Neural progenitor cell (in vitro differentiated cells): Measurements from ENCODE around the gene KPNA6. TPM values are rescaled to one million over a fixed set of nuclear protein-coding genes. Genes with fewer than 3 reads are reported as not detected.
"Not testable (repeated sequence)": the region's sequence is repeated elsewhere in the genome, so short reads cannot be mapped to it uniquely, and the experiment has no call there.

Experiments used
- DNase-seq: peaks from one replicate; pipeline ENCODE4 v3.0.0-alpha.2; 2016; ENCODE audit warnings: low spot score
- H2AFZ ChIP-seq: fragments of 200-600 bp; sonication (generic); replicated peaks from 2 replicates; pipeline ENCODE4 v1.6.1; 2016; ENCODE audit warnings: antibody characterized with exemption
- H3F3A ChIP-seq: fragments of 200-600 bp; sonication (generic); 2 replicates; pipeline ENCODE4 v1.6.1; 2016; ENCODE audit warnings: antibody characterized with exemption, low read depth
- H3K27ac ChIP-seq: fragments of 200-600 bp; sonication (generic); 2 replicates; pipeline ENCODE4 v1.5.1; 2016; ENCODE audit warnings: mild to moderate bottlenecking
- H3K27me3 ChIP-seq: fragments of 200-600 bp; sonication (generic); 2 replicates; pipeline ENCODE4 v1.6.1; 2016; ENCODE audit warnings: mild to moderate bottlenecking, moderate library complexity
- H3K36me3 ChIP-seq: fragments of 200-600 bp; sonication (generic); 2 replicates; pipeline ENCODE4 v1.5.1; 2016
- H3K4me1 ChIP-seq: fragments of 200-600 bp; sonication (generic); 2 replicates; pipeline ENCODE4 v1.6.1; 2016; ENCODE audit warnings: mixed run types
- H3K4me2 ChIP-seq: fragments of 200-600 bp; sonication (generic); 2 replicates; pipeline ENCODE4 v1.6.1; 2016
- H3K4me3 ChIP-seq: fragments of 200-600 bp; sonication (generic); 2 replicates; pipeline ENCODE4 v1.5.1; 2016
- H3K79me2 ChIP-seq: fragments of 200-600 bp; sonication (generic); 2 replicates; pipeline ENCODE4 v1.6.1; 2016; ENCODE audit warnings: low read depth
- H3K9ac ChIP-seq: fragments of 200-600 bp; sonication (generic); 2 replicates; pipeline ENCODE4 v1.6.1; 2016
- H3K9me3 ChIP-seq: fragments of 200-600 bp; sonication (generic); 2 replicates; pipeline ENCODE4 v1.5.1; 2016; ENCODE audit warnings: low read depth
- H4K20me1 ChIP-seq: fragments of 200-600 bp; sonication (generic); 2 replicates; pipeline ENCODE4 v1.6.1; 2016; ENCODE audit warnings: low read depth
- H3K27ac Mint-ChIP-seq: 3 replicates; pipeline ENCODE4 v1.8.0; 2021; ENCODE audit warnings: mixed read lengths
- H3K27me3 Mint-ChIP-seq: 2 replicates; pipeline ENCODE4 v1.8.0; 2022; ENCODE audit warnings: low read depth, mild to moderate bottlenecking, inconsistent platforms, moderate library complexity, mixed read lengths; ENCODE audit not compliant: insufficient read depth
- H3K36me3 Mint-ChIP-seq: 3 replicates; pipeline ENCODE4 v1.8.0; 2021; ENCODE audit warnings: mixed read lengths
- H3K4me1 Mint-ChIP-seq: 3 replicates; pipeline ENCODE4 v1.8.0; 2021; ENCODE audit warnings: mixed read lengths
- H3K4me3 Mint-ChIP-seq: 3 replicates; pipeline ENCODE4 v1.8.0; 2021; ENCODE audit warnings: mild to moderate bottlenecking, moderate library complexity, mixed read lengths
- H3K9me3 Mint-ChIP-seq: 3 replicates; pipeline ENCODE4 v1.8.0; 2020; ENCODE audit warnings: mixed read lengths
- EZH2 ChIP-seq: fragments of 200-600 bp; sonication (generic); IDR thresholded peaks from 2 replicates; pipeline ENCODE4 v1.6.1; 2017; ENCODE audit warnings: antibody characterized with exemption, mild to moderate bottlenecking, moderate library complexity
- EZH2phosphoT487 ChIP-seq: fragments of 200-600 bp; sonication (generic); IDR thresholded peaks from 2 replicates; pipeline ENCODE4 v1.6.1; 2017; ENCODE audit warnings: antibody characterized with exemption
- total RNA-seq: library from RNA; depleted of rRNA; stranded (reverse); fragments of >200 nt; gene quantifications from 2 replicates; pipeline ENCODE4 v1.2.3, GENCODE V29; 2015; ENCODE audit warnings: low replicate concordance
- TF ChIP-seq, protein P1 (sequence below): fragments of 200-600 bp; sonication (generic); IDR thresholded peaks from 2 replicates; pipeline ENCODE4 v1.5.1; 2017; ENCODE audit warnings: antibody characterized with exemption, mild to moderate bottlenecking

Gene KPNA6
- total RNA-seq, 1 donor from 2014 or later, result 69.3 TPM

DNA sequence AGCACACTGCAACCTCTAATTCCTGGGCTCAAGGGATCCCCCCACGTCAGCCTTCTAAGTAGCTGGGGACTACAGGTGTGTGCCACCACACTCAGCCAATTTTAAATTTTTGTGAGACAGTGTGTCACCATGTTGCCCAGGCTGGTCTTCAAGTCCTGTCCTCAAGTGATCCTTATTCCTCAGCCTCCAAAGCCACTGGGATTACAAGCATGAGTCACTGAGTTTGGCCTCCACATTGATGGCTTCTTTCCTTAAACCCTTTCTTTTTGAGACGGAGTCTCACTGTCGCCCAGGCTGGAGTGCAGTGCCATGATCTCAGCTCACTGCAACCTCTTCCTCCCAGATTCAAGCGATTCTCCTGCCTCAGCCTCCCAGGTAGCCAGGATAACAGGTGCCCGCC lies 7.6 kb downstream of the KPNA6 start:
- H3K27me3 Mint-ChIP-seq, result no peaks in the 10 kb centered on the region
- H3K27ac Mint-ChIP-seq, result no peak overlapping the region

DNA sequence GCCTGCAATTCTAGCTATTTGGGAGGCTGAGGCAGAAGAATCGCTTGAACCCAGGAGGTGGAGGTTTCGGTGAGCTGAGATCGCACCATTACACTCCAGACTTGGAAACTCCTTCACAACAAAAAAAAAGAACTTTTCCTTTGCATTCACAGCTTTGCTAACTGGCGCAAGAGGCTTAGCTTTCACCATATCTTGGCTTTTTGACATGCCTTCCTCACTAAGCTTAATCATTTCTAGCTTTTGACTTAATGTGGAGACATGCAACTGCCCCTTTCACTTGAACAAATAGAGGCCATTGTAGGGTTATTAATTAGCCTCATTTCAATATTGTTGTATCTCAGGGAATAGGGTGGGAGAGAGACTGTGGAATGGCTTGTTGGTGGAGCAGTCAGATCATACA lies 8.7 kb downstream of the KPNA6 start:
- peaks cover 100% of the 10 kb centered on the region for H3K79me2 ChIP-seq
- H3K4me3 ChIP-seq, result no peak overlapping the region
- peaks cover 8% of the 10 kb centered on the region for H3K36me3 Mint-ChIP-seq
- H4K20me1 ChIP-seq, result peaks cover 85% of the 10 kb centered on the region
- H3F3A ChIP-seq, result no peaks in the 10 kb centered on the region
- TF ChIP-seq EZH2, result no peak
- TF ChIP-seq, protein P1, sequence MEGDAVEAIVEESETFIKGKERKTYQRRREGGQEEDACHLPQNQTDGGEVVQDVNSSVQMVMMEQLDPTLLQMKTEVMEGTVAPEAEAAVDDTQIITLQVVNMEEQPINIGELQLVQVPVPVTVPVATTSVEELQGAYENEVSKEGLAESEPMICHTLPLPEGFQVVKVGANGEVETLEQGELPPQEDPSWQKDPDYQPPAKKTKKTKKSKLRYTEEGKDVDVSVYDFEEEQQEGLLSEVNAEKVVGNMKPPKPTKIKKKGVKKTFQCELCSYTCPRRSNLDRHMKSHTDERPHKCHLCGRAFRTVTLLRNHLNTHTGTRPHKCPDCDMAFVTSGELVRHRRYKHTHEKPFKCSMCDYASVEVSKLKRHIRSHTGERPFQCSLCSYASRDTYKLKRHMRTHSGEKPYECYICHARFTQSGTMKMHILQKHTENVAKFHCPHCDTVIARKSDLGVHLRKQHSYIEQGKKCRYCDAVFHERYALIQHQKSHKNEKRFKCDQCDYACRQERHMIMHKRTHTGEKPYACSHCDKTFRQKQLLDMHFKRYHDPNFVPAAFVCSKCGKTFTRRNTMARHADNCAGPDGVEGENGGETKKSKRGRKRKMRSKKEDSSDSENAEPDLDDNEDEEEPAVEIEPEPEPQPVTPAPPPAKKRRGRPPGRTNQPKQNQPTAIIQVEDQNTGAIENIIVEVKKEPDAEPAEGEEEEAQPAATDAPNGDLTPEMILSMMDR, result no peak
- no peak for TF ChIP-seq EZH2phosphoT487
- no peak overlapping the region for H2AFZ ChIP-seq
- no peak for DNase-seq
- no peaks in the 10 kb centered on the region for H3K36me3 ChIP-seq
- H3K9me3 Mint-ChIP-seq, result no peaks in the 10 kb centered on the region
- H3K27ac ChIP-seq, result no peak overlapping the region
- no peaks in the 10 kb centered on the region for H3K4me1 ChIP-seq
- no peaks in the 10 kb centered on the region for H3K9me3 ChIP-seq
- peaks cover 3% of the 10 kb centered on the region for H3K4me1 Mint-ChIP-seq
- no peaks in the 10 kb centered on the region for H3K27me3 Mint-ChIP-seq
- no peak overlapping the region for H3K27ac Mint-ChIP-seq
- no peaks in the 10 kb centered on the region for H3K27me3 ChIP-seq
- no peak overlapping the region for H3K9ac ChIP-seq
- H3K4me2 ChIP-seq, result no peak overlapping the region
- H3K4me3 Mint-ChIP-seq, result no peak overlapping the region

More for the DNA sequence above, 7.6 kb downstream of the KPNA6 start:
- no peaks in the 10 kb centered on the region for H3F3A ChIP-seq
- H2AFZ ChIP-seq, result no peak overlapping the region
- no peak overlapping the region for H3K4me3 ChIP-seq
- H3K79me2 ChIP-seq, result peaks cover 100% of the 10 kb centered on the region
- Mint-ChIP-seq H3K4me3 (no peak overlapping the region), H3K9me3 (no peaks in the 10 kb centered on the region), H3K4me1 (no peaks in the 10 kb centered on the region), H3K36me3 (peaks cover 3% of the 10 kb centered on the region)
- no peak overlapping the region for H3K4me2 ChIP-seq
- H4K20me1 ChIP-seq, result peaks cover 85% of the 10 kb centered on the region
- no peaks in the 10 kb centered on the region for H3K9me3 ChIP-seq
- TF ChIP-seq EZH2 (no peak), EZH2phosphoT487 (no peak)
- TF ChIP-seq, protein P1, result no peak
- no peaks in the 10 kb centered on the region for H3K36me3 ChIP-seq
- H3K27me3 ChIP-seq, result no peaks in the 10 kb centered on the region
- no peak overlapping the region for H3K9ac ChIP-seq
- no peaks in the 10 kb centered on the region for H3K4me1 ChIP-seq
- DNase-seq, result no peak
- no peak overlapping the region for H3K27ac ChIP-seq

DNA sequence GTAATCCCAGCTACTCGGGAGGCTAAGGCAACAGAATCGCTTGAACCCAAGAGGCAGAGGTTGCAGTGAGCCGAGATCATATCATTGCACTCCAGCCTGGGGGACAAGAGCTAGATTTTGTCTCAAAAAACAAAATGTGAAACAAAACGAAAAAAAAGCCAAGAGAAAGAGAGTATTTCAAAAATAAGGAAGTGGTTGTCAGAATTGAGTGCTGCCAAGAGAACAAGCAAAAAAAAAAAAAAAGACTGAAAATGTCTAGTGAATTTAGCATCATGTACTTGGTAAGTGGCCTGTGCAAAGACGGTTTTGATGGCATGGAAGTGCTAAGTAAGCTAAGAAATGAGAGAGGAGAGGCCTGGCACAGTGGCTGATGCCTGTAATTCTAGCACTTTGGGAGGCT lies 14.3 kb downstream of the KPNA6 start:
- no peak overlapping the region for H3K4me3 ChIP-seq
- H3K4me2 ChIP-seq, result no peak overlapping the region
- no peaks in the 10 kb centered on the region for H3K27me3 Mint-ChIP-seq
- peaks cover 11% of the 10 kb centered on the region for H3F3A ChIP-seq
- peaks cover 4% of the 10 kb centered on the region for H3K36me3 Mint-ChIP-seq
- H3K27me3 ChIP-seq, result no peaks in the 10 kb centered on the region
- peaks cover 100% of the 10 kb centered on the region for H3K79me2 ChIP-seq
- no peaks in the 10 kb centered on the region for H3K9me3 Mint-ChIP-seq
- peaks cover 53% of the 10 kb centered on the region for H4K20me1 ChIP-seq
- H3K9ac ChIP-seq, result no peak overlapping the region
- no peak overlapping the region for H3K27ac Mint-ChIP-seq
- no peak overlapping the region for H3K27ac ChIP-seq
- H3K4me1 Mint-ChIP-seq, result peaks cover 7% of the 10 kb centered on the region
- H3K4me3 Mint-ChIP-seq, result no peak overlapping the region
- H2AFZ ChIP-seq, result no peak overlapping the region
- no peaks in the 10 kb centered on the region for H3K9me3 ChIP-seq
- H3K36me3 ChIP-seq, result no peaks in the 10 kb centered on the region
- no peak for DNase-seq
- H3K4me1 ChIP-seq, result peaks cover 8% of the 10 kb centered on the region
- no peak for TF ChIP-seq EZH2
- TF ChIP-seq EZH2phosphoT487, result no peak
- TF ChIP-seq, protein P1, result no peak

DNA sequence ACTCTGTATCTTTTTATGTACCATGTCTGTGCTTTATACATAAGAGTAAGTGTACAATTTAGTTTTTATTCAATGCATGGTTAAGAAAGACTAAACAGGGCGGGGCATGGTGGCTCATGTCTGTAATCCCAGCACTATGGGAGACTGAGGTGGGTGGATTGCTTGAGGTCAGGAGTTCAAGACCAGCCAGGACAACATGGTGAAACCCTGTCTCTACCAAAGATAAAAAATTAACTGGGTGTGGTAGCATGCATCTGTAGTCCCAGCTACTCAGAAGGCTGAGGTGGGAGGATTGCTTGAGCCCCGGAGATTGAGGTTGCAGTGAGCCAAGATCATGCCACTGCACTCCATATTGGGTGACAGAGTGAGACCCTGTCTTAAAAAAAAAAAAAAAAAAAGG lies 15.5 kb downstream of the KPNA6 start:
- not testable (repeated sequence) for H3K9me3 ChIP-seq, H3K36me3 Mint-ChIP-seq, H3K27ac Mint-ChIP-seq, H3K4me3 Mint-ChIP-seq, H3K27me3 ChIP-seq, DNase-seq, H3K27me3 Mint-ChIP-seq, H3K4me2 ChIP-seq, H3K9me3 Mint-ChIP-seq, H2AFZ ChIP-seq, H3K36me3 ChIP-seq, H3K27ac ChIP-seq, H3K9ac ChIP-seq, H3K4me3 ChIP-seq
- H4K20me1 ChIP-seq, result peaks cover 50% of the 10 kb centered on the region
- H3F3A ChIP-seq, result peaks cover 18% of the 10 kb centered on the region
- H3K4me1 ChIP-seq, result peaks cover 19% of the 10 kb centered on the region
- H3K4me1 Mint-ChIP-seq, result peaks cover 16% of the 10 kb centered on the region
- H3K79me2 ChIP-seq, result peaks cover 100% of the 10 kb centered on the region
